ENCODE results near the gene NINJ1. TPM values are rescaled to one million over a fixed set of nuclear protein-coding genes. Genes with fewer than 3 reads are reported as not detected.

Gene NINJ1
- total and polyA plus RNA-seq, 2 of the 13 experiments (the other 11 are each of a cell fraction or from before 2014, with no cell fraction given): 81.2 to 92.1 TPM

DNA sequence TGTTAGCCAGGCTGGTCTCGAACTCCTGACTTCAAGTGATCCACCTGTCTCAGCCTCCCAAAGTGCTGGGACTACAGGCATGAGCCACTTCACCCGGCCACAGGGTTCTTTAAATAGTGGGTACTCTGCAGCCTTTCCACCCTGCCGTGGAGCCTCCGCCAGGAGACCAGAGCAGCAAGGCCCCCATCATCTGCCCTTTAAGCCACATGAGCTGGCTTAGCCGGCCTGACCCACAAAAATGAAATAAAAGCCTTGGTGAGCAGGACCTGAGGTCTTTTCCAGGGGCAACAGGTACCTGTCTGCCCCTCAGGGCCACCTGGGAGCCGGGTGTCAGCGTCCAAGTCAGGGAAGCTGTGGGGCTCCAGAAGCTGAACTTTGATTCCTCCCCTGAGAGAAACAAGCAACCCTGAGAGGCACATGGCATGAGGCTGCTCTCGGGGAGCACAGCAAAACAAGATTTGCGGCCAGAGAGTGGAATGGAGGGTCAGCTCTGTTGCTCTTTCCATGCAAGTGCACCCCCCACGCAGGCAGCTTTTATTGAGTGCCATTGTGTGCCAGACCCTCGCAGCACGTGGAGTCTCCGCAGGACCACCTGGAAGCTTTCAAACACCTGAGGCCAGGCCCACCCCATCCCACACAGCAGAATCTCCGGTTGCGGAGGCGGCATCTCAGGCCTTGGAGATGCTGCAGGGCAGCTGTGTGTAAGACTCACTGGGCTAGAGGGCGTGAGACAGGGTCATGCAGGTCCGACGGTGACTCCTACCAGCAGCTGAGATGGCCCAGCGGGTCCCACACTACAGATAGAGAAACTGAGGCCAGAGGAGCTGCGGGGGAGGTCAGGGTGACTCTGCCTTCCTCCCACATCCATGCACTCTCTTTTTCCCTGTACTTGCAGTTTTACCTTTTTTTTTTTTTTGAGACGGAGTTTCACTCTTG, 45.1 kb upstream of the NINJ1 start (continued):
- TF ChIP-seq, protein P1, sequence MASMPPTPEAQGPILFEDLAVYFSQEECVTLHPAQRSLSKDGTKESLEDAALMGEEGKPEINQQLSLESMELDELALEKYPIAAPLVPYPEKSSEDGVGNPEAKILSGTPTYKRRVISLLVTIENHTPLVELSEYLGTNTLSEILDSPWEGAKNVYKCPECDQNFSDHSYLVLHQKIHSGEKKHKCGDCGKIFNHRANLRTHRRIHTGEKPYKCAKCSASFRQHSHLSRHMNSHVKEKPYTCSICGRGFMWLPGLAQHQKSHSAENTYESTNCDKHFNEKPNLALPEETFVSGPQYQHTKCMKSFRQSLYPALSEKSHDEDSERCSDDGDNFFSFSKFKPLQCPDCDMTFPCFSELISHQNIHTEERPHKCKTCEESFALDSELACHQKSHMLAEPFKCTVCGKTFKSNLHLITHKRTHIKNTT (CRISPR knock-in tag; IDR thresholded peaks at IDR 0.05): no peak
- no peak for TF ChIP-seq CEBPG (CRISPR knock-in tag; IDR thresholded peaks at IDR 0.05)
- TF ChIP-seq, protein P2, sequence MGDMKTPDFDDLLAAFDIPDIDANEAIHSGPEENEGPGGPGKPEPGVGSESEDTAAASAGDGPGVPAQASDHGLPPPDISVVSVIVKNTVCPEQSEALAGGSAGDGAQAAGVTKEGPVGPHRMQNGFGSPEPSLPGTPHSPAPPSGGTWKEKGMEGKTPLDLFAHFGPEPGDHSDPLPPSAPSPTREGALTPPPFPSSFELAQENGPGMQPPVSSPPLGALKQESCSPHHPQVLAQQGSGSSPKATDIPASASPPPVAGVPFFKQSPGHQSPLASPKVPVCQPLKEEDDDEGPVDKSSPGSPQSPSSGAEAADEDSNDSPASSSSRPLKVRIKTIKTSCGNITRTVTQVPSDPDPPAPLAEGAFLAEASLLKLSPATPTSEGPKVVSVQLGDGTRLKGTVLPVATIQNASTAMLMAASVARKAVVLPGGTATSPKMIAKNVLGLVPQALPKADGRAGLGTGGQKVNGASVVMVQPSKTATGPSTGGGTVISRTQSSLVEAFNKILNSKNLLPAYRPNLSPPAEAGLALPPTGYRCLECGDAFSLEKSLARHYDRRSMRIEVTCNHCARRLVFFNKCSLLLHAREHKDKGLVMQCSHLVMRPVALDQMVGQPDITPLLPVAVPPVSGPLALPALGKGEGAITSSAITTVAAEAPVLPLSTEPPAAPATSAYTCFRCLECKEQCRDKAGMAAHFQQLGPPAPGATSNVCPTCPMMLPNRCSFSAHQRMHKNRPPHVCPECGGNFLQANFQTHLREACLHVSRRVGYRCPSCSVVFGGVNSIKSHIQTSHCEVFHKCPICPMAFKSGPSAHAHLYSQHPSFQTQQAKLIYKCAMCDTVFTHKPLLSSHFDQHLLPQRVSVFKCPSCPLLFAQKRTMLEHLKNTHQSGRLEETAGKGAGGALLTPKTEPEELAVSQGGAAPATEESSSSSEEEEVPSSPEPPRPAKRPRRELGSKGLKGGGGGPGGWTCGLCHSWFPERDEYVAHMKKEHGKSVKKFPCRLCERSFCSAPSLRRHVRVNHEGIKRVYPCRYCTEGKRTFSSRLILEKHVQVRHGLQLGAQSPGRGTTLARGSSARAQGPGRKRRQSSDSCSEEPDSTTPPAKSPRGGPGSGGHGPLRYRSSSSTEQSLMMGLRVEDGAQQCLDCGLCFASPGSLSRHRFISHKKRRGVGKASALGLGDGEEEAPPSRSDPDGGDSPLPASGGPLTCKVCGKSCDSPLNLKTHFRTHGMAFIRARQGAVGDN (CRISPR knock-in tag; IDR thresholded peaks at IDR 0.05): peak; percentile 82
- TF ChIP-seq ZNF782 (CRISPR knock-in tag; IDR thresholded peaks at IDR 0.05; ENCODE audit: borderline replicate concordance): 0 out of 2 replicates have a peak, but pooled peaks have one; percentile 59
- 0 out of 2 replicates have a peak, but pooled peaks have one; percentile 45 for TF ChIP-seq DPF2 (CRISPR knock-in tag; IDR thresholded peaks at IDR 0.05; ENCODE audit: borderline replicate concordance, low read depth)
- TF ChIP-seq MXD4 (CRISPR knock-in tag; IDR thresholded peaks at IDR 0.05): 0 out of 2 replicates have a peak, but pooled peaks have one; percentile 34
- TF ChIP-seq, protein P3, sequence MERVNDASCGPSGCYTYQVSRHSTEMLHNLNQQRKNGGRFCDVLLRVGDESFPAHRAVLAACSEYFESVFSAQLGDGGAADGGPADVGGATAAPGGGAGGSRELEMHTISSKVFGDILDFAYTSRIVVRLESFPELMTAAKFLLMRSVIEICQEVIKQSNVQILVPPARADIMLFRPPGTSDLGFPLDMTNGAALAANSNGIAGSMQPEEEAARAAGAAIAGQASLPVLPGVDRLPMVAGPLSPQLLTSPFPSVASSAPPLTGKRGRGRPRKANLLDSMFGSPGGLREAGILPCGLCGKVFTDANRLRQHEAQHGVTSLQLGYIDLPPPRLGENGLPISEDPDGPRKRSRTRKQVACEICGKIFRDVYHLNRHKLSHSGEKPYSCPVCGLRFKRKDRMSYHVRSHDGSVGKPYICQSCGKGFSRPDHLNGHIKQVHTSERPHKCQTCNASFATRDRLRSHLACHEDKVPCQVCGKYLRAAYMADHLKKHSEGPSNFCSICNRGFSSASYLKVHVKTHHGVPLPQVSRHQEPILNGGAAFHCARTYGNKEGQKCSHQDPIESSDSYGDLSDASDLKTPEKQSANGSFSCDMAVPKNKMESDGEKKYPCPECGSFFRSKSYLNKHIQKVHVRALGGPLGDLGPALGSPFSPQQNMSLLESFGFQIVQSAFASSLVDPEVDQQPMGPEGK (CRISPR knock-in tag; IDR thresholded peaks at IDR 0.05): 0 out of 2 replicates have a peak, but pooled peaks have one; percentile 22
- TF ChIP-seq ZNF205 (CRISPR knock-in tag; IDR thresholded peaks at IDR 0.05): no peak
- TF ChIP-seq, protein P4, sequence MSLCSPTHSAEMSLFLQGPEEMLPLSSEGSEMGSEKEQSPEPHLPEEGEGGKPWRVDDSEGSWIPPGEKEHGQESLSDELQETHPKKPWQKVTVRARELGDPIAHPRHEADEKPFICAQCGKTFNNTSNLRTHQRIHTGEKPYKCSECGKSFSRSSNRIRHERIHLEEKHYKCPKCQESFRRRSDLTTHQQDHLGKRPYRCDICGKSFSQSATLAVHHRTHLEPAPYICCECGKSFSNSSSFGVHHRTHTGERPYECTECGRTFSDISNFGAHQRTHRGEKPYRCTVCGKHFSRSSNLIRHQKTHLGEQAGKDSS (CRISPR knock-in tag; IDR thresholded peaks at IDR 0.05; ENCODE audit: borderline replicate concordance, low read depth): 0 out of 2 replicates have a peak, but pooled peaks have one; percentile 65
- TF ChIP-seq GLI4 (CRISPR knock-in tag; IDR thresholded peaks at IDR 0.05; ENCODE audit: borderline replicate concordance): 0 out of 2 replicates have a peak, but pooled peaks have one; percentile 23
- TF ChIP-seq SMAD1 (CRISPR knock-in tag; IDR thresholded peaks at IDR 0.05; ENCODE audit: borderline replicate concordance, low read depth): no peak
- TF ChIP-seq, protein P5, sequence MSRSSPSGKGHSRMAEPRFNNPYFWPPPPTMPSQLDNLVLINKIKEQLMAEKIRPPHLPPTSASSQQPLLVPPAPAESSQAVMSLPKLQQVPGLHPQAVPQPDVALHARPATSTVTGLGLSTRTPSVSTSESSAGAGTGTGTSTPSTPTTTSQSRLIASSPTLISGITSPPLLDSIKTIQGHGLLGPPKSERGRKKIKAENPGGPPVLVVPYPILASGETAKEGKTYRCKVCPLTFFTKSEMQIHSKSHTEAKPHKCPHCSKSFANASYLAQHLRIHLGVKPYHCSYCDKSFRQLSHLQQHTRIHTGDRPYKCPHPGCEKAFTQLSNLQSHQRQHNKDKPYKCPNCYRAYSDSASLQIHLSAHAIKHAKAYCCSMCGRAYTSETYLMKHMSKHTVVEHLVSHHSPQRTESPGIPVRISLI (CRISPR knock-in tag; IDR thresholded peaks at IDR 0.05; ENCODE audit: borderline replicate concordance): no peak
- TF ChIP-seq PHF21A (CRISPR knock-in tag; IDR thresholded peaks at IDR 0.05): 0 out of 2 replicates have a peak, but pooled peaks have one; percentile 38
- TF ChIP-seq, protein P6, sequence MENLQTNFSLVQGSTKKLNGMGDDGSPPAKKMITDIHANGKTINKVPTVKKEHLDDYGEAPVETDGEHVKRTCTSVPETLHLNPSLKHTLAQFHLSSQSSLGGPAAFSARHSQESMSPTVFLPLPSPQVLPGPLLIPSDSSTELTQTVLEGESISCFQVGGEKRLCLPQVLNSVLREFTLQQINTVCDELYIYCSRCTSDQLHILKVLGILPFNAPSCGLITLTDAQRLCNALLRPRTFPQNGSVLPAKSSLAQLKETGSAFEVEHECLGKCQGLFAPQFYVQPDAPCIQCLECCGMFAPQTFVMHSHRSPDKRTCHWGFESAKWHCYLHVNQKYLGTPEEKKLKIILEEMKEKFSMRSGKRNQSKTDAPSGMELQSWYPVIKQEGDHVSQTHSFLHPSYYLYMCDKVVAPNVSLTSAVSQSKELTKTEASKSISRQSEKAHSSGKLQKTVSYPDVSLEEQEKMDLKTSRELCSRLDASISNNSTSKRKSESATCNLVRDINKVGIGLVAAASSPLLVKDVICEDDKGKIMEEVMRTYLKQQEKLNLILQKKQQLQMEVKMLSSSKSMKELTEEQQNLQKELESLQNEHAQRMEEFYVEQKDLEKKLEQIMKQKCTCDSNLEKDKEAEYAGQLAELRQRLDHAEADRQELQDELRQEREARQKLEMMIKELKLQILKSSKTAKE (CRISPR knock-in tag; IDR thresholded peaks at IDR 0.05; ENCODE audit: borderline replicate concordance): no peak
